Activated CD8-positive, alpha-beta memory T cell treated with anti-CD3 and anti-CD28 coated beads for 48 hours (primary cell): ENCODE measurements around the gene PLA2G2F.

Experiments
- DNase-seq, 3 experiments: peaks; one replicate each; pipeline ENCODE4 v3.0.0-alpha.2; 2020; ENCODE audit warnings: low read depth in 2 of 3, low spot score in 2 of 3

Gene PLA2G2F

DNA sequence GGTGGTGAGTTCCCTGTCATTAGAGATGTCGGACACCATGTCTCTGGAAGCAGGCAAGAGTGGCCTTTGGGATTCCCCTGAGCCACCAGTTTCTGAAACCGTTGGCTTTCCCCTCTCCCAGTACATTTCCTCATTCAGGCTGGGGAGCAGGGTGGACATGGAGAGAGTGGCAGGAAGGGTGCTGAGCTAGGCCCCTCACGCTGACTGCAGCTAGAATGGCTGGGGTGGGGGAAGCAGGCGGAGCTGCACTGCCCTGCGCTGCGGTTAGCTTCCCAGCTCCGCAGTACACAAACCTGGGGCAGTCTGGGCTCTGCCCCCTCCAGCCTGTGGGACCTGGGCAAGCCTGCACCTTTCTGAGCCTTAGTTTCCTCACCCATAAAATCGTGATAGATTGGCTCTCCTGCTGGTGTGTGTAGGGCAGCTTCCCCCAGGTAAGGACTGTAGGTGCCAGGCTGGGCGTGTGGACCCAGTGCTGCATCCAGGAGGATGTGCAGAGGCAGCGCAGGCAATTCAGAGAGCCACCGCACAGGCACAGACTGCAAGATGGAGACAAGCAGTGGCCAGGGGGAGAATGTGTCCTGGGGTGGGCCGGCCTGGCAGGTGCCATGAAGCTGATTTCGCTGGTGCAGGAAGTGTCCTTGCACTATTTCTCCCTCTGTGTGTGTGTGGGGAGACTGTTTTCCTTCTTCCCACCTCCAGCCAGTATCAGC, 3.0 kb downstream of the PLA2G2F start:
- DNase-seq, result no peak

GRCh38 chr1:20143318-20143717, 4.2 kb downstream of the PLA2G2F start:
- no peak for DNase-seq

DNA sequence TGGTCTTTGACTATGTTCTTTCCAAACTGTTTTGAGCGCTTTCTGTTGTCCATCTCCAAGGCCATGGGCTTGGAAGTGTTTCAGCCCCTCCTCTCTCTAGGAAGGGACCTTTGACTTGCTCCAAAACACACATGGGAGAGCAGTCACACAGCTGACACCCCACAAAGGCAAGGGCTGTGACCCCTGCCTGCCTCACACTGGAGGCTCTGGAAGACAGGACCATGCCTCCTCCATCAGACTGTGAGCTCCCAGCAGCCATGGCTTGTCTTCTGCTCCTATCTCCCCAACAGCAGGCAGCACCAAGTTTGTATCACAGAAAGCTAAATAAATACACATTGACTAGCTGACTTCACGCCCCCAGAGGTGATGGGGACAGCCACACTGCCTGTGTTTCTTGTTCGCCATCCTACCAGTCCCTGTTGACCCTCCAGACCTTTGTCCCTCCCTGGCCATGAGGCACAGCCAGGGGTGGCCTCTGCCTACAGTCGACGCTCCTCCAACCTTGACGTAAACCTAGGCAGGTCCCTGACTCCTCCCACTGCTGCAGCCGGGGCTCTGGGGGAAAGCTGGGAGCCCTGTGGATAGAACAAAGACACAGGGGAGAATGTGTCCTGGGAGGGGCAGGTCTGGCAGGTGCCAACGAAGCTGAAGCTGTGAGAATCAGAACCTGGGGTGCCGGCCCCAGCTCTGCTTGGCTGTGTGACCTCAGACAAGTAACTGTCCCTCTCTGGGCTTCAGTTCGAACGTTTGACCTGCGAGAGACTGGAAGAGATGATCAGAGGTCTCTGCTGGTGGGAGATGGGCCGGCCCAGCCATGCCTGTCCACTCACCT, 4.8 kb downstream of the PLA2G2F start:
- DNase-seq, result no peak

DNA sequence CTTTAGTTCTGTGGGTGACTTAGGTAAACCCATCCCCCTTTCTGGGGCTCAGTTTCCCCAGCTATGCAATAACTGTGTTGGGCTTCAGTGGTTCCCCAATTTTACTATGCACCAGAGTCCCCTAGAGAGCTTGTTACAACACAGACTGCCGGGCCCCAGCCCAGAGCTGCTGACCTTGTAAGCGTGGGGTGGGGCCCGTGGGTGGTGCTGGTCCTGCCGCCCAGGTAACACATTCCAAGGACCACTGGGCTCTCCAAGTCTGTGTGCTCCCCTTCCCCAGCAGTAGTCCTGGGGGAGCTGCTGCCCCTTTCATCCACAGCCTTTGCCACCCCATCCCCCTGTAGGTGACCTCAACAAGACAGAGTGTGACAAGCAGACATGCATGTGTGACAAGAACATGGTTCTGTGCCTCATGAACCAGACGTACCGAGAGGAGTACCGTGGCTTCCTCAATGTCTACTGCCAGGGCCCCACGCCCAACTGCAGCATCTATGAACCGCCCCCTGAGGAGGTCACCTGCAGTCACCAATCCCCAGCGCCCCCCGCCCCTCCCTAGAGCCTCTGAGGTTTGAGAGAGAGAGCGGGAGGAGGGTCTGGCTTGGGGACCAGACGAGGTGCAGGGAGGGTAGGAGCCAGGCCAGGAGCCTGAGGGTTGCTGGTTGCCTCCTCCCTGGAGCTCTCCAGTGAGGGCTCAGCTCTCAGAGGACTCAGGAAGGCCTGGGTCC, 8.9 kb downstream of the PLA2G2F start:
- no peak for DNase-seq

GRCh38 chr1:20148571-20149500, 9.7 kb downstream of the PLA2G2F start:
- DNase-seq, result no peak

DNA sequence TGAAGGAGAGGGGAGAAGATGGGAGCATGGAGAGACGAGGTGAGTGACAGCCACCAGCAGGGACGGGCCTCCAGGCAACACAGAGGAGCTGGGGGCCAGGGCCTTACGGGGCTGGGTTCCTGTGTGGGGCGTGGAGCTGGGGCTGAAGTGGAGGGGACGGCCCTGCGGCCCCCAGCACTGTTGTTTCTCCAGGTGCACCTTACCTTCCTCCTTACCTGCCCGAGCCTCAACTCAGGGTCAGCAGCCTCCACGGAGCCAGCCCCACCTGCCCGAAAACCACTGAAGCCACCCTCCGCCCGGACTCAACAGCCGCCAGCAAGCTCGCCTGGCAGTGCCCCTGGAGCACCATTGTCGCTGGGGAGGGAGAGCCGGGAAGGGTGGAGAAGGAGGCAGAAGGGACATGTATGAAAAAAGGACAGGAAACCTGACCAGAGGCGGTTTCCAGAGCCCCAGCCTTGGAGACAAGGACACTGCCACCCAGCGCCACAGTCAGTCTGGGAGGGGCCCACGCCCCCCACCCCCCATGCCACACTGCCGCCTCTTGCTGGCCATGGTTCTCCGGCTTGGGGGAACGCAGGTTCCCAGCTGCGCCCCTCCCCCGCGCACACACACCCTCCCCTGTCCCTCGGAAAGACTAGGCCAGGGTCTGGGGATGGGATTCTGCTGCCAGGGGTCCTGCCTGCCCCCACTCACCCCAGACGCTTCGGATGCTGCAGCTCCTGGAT, 10.6 kb downstream of the PLA2G2F start:
- no peak for DNase-seq

DNA sequence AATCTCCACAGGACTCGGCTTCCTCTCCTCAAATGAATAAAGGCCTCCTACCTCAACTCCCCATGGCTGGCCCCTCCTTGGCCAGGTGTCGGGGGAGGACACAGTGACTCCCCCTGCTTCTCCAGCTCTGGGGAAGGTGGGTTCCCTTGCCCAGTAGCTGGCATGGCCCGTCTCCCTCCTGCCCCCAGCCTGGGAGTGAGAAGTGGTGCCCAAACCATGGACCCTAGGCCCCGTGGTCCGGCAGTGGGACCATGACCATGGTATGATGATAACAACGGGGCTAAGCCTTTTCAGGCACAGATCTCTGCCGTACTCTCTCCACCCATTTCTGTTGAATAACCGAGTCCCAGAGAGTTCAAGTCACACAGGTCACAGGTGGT, 11.2 kb downstream of the PLA2G2F start:
- DNase-seq, result no peak

- DNase-seq, result no peak
These were observed 11.8 kb downstream of the PLA2G2F start for GRCh38 chr1:20150969-20151368.

DNA sequence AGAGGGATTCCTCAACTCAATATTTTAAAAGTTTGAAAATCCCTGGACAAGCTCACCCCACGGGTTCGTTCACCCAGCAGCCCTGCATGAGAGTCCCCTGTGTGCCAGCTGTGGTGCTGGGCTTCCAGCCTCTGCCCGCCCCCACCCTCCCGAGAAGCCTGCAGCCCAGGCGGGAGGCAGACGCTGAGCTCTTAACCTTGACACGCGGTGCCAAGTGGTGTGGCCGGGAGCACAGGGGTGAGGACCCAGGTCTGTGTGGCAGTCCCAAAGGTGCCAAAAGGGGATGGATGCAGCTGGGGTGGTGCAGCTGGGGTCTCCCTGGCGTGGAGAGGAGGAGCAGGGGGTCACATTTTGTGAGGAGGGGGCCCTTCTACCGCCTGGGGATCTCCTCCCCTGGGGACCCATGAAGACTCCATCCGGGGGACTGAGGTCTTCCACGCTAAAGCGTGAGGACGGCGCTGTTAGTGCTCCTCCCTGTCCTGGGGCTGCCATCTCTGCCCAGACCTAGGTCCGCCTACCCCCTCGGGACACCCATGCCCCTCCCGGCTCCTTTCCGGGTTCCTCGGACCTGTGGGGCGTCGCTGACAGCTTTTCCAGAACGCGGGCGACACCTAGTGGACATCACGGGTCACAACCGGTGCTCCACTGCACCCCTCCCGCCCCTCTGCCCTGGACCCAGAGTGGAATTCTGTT, 12.9 kb downstream of the PLA2G2F start:
- DNase-seq, result peak; percentile 35 to 75 (median 71)

DNA sequence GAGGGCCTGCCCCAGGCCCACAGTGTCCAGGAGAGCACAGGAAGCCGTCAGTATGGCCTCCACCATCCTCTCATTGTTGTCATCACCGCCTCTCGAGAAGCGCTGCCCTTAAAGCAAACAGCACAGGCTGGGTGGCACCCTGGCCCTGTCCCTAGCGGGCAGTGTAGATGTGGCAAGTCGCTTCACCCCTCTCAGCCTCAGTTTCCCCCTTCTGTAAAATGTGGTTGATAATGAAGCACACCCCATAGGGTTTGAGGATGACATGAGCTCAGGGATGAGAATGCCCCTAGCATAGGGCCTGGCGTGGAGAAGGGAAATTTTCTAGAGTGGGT, 13.4 kb downstream of the PLA2G2F start:
- no peak for DNase-seq

- no peak for DNase-seq
These were observed 13.9 kb downstream of the PLA2G2F start for GRCh38 chr1:20153000-20153418.

DNA sequence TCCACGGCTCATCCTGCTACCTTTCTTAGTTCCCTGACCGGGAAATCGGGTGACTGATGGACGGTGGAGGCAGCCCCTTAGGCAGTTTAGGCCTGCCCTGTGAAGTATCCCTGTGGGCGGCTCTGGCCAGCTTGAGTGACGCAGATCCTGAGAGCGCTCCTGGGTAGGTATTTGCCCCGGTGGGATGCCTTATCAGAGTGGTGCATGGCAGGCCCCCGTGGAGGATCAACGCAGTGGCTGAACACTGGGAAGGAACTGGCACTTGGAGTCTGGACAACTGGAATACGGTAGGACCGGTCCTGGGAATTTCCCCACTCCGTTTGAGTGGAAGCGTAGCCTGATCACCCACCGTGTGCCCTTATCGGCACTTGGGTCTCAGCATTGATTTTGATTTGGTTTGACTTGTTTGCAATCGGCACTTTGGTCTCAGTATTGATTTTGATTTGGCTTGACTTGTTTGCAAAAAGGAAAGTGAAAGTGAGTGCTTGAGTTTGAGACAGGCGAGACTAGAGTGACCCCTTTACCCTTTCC, 15.2 kb downstream of the PLA2G2F start:
- no peak for DNase-seq

- DNase-seq, result no peak
These were observed 19.4 kb downstream of the PLA2G2F start for GRCh38 chr1:20158358-20159070.

GRCh38 chr1:20160034-20160433, 20.9 kb downstream of the PLA2G2F start:
- DNase-seq, result no peak

DNA sequence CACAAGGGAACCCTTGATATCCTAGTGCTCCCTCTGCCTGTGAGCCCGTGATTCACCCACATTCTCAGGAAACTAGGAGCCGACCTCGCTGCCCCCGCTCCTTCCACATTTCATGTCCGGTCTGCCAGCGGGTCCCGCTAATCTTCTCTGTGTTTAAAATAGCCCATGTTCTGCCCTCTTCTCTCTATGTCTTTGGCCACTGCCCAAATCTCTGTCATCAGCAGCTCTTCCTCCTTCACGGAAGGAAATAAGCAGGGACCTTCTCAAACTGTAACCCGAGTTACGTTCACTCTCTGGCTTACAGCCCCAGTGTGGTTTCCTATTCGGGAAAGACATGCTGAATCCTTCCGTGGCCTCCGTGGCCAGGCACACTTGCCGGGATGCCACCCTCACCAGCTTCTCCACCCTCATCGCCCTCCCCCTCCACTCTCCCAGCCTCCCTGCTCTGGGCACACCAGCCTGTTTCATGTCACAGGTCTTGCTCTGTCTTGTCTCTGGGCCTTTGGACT, 25.6 kb downstream of the PLA2G2F start:
- no peak for DNase-seq

GRCh38 chr1:20165522-20165951, 26.4 kb downstream of the PLA2G2F start:
- no peak for DNase-seq

- DNase-seq, result no peak
These were observed 26.9 kb downstream of the PLA2G2F start for GRCh38 chr1:20166051-20166450.

DNA sequence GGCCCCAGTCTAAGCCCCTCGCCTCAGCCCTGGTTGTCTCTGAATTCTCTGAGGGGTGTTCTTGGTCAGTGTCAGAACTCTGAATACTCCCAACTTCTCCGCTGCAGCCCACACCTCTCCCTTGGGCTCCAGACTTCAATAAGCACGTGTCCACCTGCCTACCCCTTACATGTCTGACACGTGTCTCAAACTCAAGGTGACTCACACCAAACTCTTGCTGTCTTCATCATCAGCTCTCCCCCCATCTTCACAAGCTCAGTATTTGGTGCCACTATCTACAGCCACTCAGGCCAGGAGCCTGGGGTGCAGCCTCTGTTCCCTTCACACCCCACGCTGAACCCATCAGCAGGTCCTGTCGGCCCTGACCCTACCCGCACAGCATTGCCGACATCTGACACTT, 28.0 kb downstream of the PLA2G2F start:
- no peak for DNase-seq
